ENCODE measurements around the gene UNC13D.

Gene UNC13D

DNA sequence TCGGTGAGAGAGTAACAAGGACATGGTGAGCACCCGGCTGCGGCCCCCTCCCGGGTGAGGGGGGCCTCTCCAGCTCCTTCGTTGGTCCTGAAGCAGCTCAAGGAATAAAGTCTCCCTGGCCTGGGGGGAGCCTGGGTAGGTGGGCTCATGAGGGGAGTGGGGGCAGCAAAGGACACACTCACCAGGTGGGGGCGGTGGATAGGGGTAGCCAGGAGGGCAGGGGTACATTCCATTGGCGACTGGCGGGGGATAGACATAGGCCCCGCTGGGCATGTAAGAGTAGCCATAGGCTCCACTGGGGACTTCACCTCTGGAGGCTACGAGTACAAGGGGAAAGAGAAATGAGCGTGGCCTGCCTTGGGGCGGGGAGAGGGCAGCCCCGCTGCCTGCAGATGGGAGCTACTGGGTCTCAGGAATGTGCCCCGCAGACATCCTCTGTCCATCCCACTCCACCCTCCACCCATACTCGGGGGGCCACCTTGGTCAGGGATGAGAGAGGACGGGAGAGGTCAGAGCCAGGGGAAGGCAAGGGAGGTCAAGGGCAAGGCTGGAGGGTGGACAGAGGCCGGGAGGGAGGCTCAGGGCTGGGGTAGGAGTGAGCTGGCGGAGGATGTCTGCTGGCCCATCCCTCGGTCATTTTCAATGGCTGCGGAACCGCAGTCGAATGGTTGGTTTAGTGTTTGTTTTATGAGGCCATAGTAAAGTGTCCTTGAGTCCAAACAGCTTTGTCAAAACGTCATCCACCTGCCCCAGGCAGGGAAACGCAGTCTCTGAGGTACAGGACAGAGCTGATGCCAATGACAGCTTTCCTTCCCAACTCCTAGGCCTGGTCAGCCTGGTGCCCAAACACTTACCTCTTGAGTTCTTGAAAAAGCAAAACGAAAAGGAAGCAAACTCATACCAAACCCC, 3.7 kb upstream of the UNC13D start:
- no peaks in the 10 kb centered on the region for H3K9me3 Mint-ChIP-seq
- peaks cover 27% of the 10 kb centered on the region for H3K4me1 Mint-ChIP-seq
- H3K27me3 Mint-ChIP-seq (ENCODE audit: low read depth), result no peaks in the 10 kb centered on the region
- H3K4me3 Mint-ChIP-seq, result peak overlapping the region in 1 of 3 experiments; percentile 55
- no peak for TF ChIP-seq CTCF (IDR thresholded peaks at IDR 0.05; ENCODE audit: unreplicated experiment in 3 of 3)
- H3K36me3 Mint-ChIP-seq (ENCODE audit: low read depth), result peaks cover 38% of the 10 kb centered on the region
- H3K27ac Mint-ChIP-seq, result peak overlapping the region; percentile 46 to 87 (median 58)

DNA sequence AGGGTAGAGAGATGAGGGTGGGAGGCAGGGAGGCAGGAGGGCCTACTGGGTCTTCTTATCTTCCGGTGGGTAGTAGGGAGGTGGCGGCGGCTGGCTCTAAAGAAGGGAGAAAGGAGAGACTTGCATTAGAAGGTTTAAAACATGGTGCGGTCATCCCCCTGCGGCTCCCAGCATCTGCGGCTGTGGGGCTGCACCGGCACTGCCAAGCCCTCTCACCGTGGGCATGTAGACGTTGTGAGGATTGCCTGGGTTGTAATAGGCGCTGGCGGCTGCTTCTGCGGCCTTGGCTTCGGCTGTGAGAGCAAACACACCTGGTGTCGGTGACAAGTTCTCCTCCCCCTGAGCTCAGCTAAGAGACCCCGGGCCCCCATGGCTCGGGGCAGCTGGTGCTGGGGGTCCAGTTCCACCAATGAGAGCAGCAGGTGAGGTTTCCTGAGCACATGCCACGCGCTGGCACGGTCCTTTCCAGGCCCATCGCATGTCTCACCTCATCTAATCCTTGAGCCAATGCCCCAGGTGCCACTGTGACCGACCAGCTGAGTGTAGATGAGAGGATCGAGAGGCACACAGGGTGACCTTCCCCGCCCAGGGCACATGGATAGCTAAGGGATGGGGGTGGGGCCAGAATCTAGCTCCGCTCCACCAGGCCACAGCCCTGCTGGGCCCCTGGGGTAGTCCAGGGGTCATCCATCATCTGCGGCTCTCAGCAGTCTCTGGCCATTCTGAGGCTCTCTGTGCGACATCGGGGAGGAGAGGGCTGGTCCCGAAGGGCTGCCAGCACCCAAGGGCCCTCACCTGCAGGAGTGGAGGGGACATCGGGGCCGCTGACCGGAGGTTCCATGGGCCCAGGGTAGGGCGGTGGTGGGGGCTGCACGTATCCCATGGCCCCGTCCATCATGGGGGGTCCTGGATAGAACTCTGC, 2.7 kb upstream of the UNC13D start:
- peaks cover 27% of the 10 kb centered on the region for H3K4me1 Mint-ChIP-seq
- TF ChIP-seq CTCF (IDR thresholded peaks at IDR 0.05; ENCODE audit: unreplicated experiment in 3 of 3), result no peak
- H3K27ac Mint-ChIP-seq, result no peak overlapping the region
- no peaks in the 10 kb centered on the region for H3K9me3 Mint-ChIP-seq
- H3K36me3 Mint-ChIP-seq (ENCODE audit: low read depth), result peaks cover 38% of the 10 kb centered on the region
- H3K4me3 Mint-ChIP-seq, result no peak overlapping the region
- H3K27me3 Mint-ChIP-seq (ENCODE audit: low read depth), result no peaks in the 10 kb centered on the region

GRCh38 chr17:75845933-75846691, 1.9 kb upstream of the UNC13D start:
- H3K4me1 Mint-ChIP-seq, result peaks cover 27% of the 10 kb centered on the region
- H3K9me3 Mint-ChIP-seq, result no peaks in the 10 kb centered on the region
- TF ChIP-seq CTCF (IDR thresholded peaks at IDR 0.05; ENCODE audit: unreplicated experiment in 3 of 3), result no peak
- peak overlapping the region; percentile 61 to 71 (median 69) for H3K27ac Mint-ChIP-seq
- no peak overlapping the region for H3K4me3 Mint-ChIP-seq
- H3K36me3 Mint-ChIP-seq (ENCODE audit: low read depth), result peaks cover 35% of the 10 kb centered on the region
- no peaks in the 10 kb centered on the region for H3K27me3 Mint-ChIP-seq (ENCODE audit: low read depth)

DNA sequence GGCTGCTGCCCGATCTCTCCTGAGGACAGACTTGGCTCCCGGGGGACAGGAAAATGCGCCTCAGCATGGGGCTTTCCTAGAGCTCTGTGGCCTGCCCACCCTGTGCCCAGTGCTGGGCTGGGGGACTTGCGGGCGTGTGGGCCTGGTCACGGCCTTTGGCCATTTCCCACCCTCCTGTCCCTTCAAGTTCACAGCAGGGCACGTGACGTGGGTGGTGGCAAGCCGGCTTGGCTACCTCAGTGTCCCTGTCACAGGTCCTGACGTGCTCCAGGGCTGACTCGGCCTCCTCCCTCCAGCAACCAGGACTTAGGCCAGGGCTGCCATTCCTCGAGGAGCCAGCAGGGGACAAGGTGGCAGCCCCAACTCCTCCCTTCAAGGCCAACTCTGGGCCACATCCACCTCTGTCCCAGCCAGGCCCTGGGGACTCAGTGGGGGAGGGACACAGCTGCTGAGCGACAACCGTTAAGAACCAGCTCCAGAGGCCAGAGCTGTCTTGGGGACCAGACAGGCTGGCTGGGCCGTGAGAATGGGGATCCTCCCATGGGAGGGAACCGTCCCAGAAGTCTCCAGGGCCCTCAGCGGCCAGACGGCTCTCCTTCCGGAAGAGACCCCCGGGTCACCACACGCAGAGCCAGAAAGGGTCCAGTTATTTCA, 981 bp upstream of the UNC13D start:
- Mint-ChIP-seq H3K4me1 (peaks cover 27% of the 10 kb centered on the region), H3K4me3 (no peak overlapping the region), H3K36me3 (ENCODE audit: low read depth) (peaks cover 32% of the 10 kb centered on the region), H3K9me3 (no peaks in the 10 kb centered on the region), H3K27me3 (ENCODE audit: low read depth) (no peaks in the 10 kb centered on the region), H3K27ac (peak overlapping the region; percentile 69 to 79 (median 71))
- peak; percentile 63 to 66 (median 66) for TF ChIP-seq CTCF (IDR thresholded peaks at IDR 0.05; ENCODE audit: unreplicated experiment in 3 of 3)

GRCh38 chr17:75844530-75845057, 390 bp upstream of the UNC13D start:
- H3K4me1 Mint-ChIP-seq, result peaks cover 25% of the 10 kb centered on the region
- H3K27me3 Mint-ChIP-seq (ENCODE audit: low read depth), result no peaks in the 10 kb centered on the region
- TF ChIP-seq CTCF (IDR thresholded peaks at IDR 0.05; ENCODE audit: unreplicated experiment in 3 of 3), result no peak
- H3K27ac Mint-ChIP-seq, result no peak overlapping the region
- no peaks in the 10 kb centered on the region for H3K9me3 Mint-ChIP-seq
- H3K4me3 Mint-ChIP-seq, result no peak overlapping the region
- H3K36me3 Mint-ChIP-seq (ENCODE audit: low read depth), result peaks cover 28% of the 10 kb centered on the region

All from nephron (organoid).